NCI-H2196 treated with DMSO at 0.1 percent for 48 hours (cell line): ENCODE measurements around the gene OPCML.

Experiments
- DNase-seq: peaks from one replicate; lab custom pipeline; 2025; ENCODE audit not compliant: unreplicated experiment; lab: John Stamatoyannopoulos, UW

Gene OPCML

GRCh38 chr11:133414506-133414905 is 117.8 kb downstream of the OPCML start:
- DNase-seq, result no peak

- DNase-seq, result no peak
These were observed 118.6 kb downstream of the OPCML start for GRCh38 chr11:133413703-133414102.

GRCh38 chr11:133409799-133410198 is 122.5 kb downstream of the OPCML start:
- no peak for DNase-seq

GRCh38 chr11:133408936-133409335 is 123.4 kb downstream of the OPCML start:
- no peak for DNase-seq

GRCh38 chr11:133408402-133408801 is 123.9 kb downstream of the OPCML start:
- DNase-seq, result no peak

- DNase-seq, result no peak
These were observed 125.8 kb downstream of the OPCML start for GRCh38 chr11:133406489-133406888.

- no peak for DNase-seq
These were observed 128.4 kb downstream of the OPCML start for GRCh38 chr11:133403900-133404299.

GRCh38 chr11:133402551-133402950 is 129.8 kb downstream of the OPCML start:
- DNase-seq, result no peak

GRCh38 chr11:133399855-133400625 is 132.3 kb downstream of the OPCML start:
- DNase-seq, result no peak

GRCh38 chr11:133399294-133399693 is 133.0 kb downstream of the OPCML start:
- no peak for DNase-seq

GRCh38 chr11:133390803-133391202 is 141.5 kb downstream of the OPCML start:
- DNase-seq, result no peak

GRCh38 chr11:133388975-133389568 is 143.2 kb downstream of the OPCML start:
- DNase-seq, result no peak

GRCh38 chr11:133388260-133388659 is 144.0 kb downstream of the OPCML start:
- no peak for DNase-seq

GRCh38 chr11:133386852-133387251 is 145.4 kb downstream of the OPCML start:
- DNase-seq, result no peak

- no peak for DNase-seq
These were observed 146.0 kb downstream of the OPCML start for GRCh38 chr11:133386262-133386661.

- DNase-seq, result no peak
These were observed 146.5 kb downstream of the OPCML start for GRCh38 chr11:133385781-133386180.

- DNase-seq, result no peak
These were observed 147.6 kb downstream of the OPCML start for GRCh38 chr11:133384731-133385130.

GRCh38 chr11:133383689-133384088 is 148.6 kb downstream of the OPCML start:
- DNase-seq, result no peak

- no peak for DNase-seq
These were observed 149.1 kb downstream of the OPCML start for GRCh38 chr11:133383201-133383600.

- no peak for DNase-seq
These were observed 150.0 kb downstream of the OPCML start for GRCh38 chr11:133382131-133382812.

- no peak for DNase-seq
These were observed 150.6 kb downstream of the OPCML start for GRCh38 chr11:133381761-133382130.

GRCh38 chr11:133366147-133366546 is 166.2 kb downstream of the OPCML start:
- no peak for DNase-seq
